Astrocyte of the spinal cord (primary cell): Measurements from ENCODE around the gene DHRS13.

Experiments
- DNase-seq: peaks from one replicate; pipeline ENCODE4 v3.0.0; 2011; ENCODE audit warnings: low read depth, low spot score
- H3K4me3 ChIP-seq: 2 replicates; pipeline ENCODE4 v1.5.1; 2011; ENCODE audit warnings: low read depth, mild to moderate bottlenecking, low read length, moderate library complexity
- in situ Hi-C: cut with HindIII; loops from 2 replicates; pipeline ENCODE4 v1.10.0; 2017; ENCODE audit warnings: low sequenced_read_pairs
- TF ChIP-seq, protein P1 (sequence below): IDR thresholded peaks from 2 replicates; pipeline ENCODE4 v1.5.1; 2012; ENCODE audit warnings: low read depth, mild to moderate bottlenecking, low read length, inconsistent platforms

The DHRS13 gene

GRCh38 chr17:28920201-28920600 is 17.3 kb upstream of the DHRS13 start:
- TF ChIP-seq, protein P1, sequence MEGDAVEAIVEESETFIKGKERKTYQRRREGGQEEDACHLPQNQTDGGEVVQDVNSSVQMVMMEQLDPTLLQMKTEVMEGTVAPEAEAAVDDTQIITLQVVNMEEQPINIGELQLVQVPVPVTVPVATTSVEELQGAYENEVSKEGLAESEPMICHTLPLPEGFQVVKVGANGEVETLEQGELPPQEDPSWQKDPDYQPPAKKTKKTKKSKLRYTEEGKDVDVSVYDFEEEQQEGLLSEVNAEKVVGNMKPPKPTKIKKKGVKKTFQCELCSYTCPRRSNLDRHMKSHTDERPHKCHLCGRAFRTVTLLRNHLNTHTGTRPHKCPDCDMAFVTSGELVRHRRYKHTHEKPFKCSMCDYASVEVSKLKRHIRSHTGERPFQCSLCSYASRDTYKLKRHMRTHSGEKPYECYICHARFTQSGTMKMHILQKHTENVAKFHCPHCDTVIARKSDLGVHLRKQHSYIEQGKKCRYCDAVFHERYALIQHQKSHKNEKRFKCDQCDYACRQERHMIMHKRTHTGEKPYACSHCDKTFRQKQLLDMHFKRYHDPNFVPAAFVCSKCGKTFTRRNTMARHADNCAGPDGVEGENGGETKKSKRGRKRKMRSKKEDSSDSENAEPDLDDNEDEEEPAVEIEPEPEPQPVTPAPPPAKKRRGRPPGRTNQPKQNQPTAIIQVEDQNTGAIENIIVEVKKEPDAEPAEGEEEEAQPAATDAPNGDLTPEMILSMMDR: no peak
- H3K4me3 ChIP-seq: no peak overlapping the region
- no peak for DNase-seq
- in situ Hi-C loops: no loop called here

GRCh38 chr17:28918295-28918694 is 15.4 kb upstream of the DHRS13 start:
- no peak overlapping the region for H3K4me3 ChIP-seq
- no peak for DNase-seq
- TF ChIP-seq, protein P1: no peak
- in situ Hi-C loops: no loop called here

DNA sequence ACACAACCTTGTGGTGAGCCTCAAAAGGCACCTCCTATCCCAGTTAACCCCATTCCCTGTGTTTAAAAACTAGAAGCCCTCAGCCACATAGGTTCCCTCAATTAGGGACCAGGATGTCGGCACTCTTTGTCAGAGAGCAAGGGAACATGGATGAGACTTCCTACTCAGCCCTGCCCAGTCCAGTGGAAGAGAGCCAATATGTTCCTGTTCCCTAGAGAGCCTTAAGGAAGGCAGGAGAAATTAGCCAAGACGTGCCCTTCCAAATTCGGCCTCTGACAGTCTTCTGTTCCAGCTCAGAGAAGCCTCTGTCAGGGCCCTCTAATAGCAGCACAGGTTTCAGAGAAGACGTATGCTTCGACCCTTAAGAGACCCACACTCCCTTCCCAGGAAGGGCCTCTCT is 14.6 kb upstream of the DHRS13 start:
- no peak for DNase-seq
- in situ Hi-C loops: no loop called here
- TF ChIP-seq, protein P1: no peak
- H3K4me3 ChIP-seq: no peak overlapping the region

GRCh38 chr17:28917029-28917428 is 14.2 kb upstream of the DHRS13 start:
- TF ChIP-seq, protein P1: no peak
- no peak for DNase-seq

DNA sequence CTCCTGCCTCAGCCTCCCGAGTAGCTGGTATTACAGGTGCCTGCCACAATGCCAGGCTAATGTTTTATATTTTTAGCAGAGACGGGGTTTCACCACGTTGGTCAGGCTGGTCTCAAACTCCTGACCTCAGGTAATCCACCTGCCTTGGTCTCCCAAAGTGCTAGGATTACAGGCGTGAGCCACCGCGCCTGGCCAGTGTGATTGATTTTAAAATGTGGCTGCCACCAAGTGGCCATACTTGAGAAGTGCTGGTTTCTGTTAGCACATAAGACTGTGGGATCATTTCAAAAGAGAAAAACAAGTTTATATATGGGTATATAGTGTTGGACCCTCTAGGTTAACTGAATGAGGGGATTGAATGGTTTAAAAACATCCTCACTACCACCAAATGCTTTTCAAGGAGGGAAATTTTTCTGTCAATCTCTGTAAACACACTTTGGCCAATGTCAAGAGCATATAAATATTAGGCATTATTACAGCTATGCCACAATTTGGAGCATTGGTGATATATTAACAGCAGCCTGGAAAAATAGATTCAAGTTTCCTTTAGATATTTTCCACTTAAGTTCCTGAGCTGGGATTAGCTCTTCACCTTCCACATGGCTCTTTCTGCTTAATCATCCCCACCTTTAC is 13.5 kb upstream of the DHRS13 start:
- in situ Hi-C loops: no loop called here
- TF ChIP-seq, protein P1: peak; percentile 64
- no peak overlapping the region for H3K4me3 ChIP-seq
- peak; percentile 47 for DNase-seq

More at GRCh38 chr17:28917029-28917428, 14.2 kb upstream of the DHRS13 start:
- in situ Hi-C loops: no loop called here
- no peak overlapping the region for H3K4me3 ChIP-seq

DNA sequence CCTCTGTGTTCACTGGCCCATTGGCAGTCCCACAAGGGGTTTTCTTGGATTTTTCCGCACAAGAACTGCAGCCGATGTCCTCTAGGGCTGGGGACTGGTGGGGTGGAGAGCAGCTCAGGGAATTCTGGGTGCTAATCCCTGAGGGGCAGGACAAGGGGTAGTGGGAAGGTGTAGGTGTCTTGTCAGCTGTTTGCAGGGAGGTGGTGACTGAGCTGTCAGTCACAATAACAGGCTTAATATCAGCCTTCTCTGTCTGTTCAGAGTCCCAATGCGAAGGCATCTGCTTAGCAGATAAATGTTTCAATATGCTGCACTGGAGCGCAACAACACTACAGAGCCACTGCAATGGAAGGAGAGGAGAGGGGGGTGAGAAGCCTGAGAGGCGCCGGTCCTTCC is 10.1 kb upstream of the DHRS13 start:
- no peak for DNase-seq
- no peak overlapping the region for H3K4me3 ChIP-seq
- in situ Hi-C loops: no loop called here
- TF ChIP-seq, protein P1: no peak
